Osteoblast (primary cell): ENCODE results near the gene ASTN2. TPM values are rescaled to one million over a fixed set of nuclear protein-coding genes. Genes with fewer than 3 reads are reported as not detected.

ENCODE experiments used
- DNase-seq: peaks from one replicate; pipeline ENCODE4 v3.0.0; 2011; ENCODE audit warnings: low spot score, mixed read lengths; ENCODE audit not compliant: insufficient read length; ENCODE audit errors: missing footprints
- H2AFZ ChIP-seq: 2 replicates; pipeline ENCODE4 v1.6.0; 2011; ENCODE audit warnings: mild to moderate bottlenecking, low read length
- H3K27ac ChIP-seq: 2 replicates; pipeline ENCODE4 v1.5.1; 2011; ENCODE audit warnings: mild to moderate bottlenecking, low read depth, low read length, moderate library complexity
- H3K27me3 ChIP-seq: 2 replicates; pipeline ENCODE4 v1.6.0; 2012; ENCODE audit warnings: mild to moderate bottlenecking, control low read depth, inconsistent platforms, low read length, moderate library complexity; ENCODE audit not compliant: insufficient read depth
- H3K36me3 ChIP-seq: 2 replicates; pipeline ENCODE4 v1.5.1; 2011; ENCODE audit warnings: mild to moderate bottlenecking, low read length, control low read depth, moderate library complexity; ENCODE audit not compliant: insufficient read depth
- H3K4me1 ChIP-seq: 2 replicates; pipeline ENCODE4 v1.5.1; 2011; ENCODE audit warnings: mild to moderate bottlenecking, low read length, control low read depth, moderate library complexity; ENCODE audit not compliant: insufficient read depth
- H3K4me2 ChIP-seq: 2 replicates; pipeline ENCODE4 v1.6.0; 2011; ENCODE audit warnings: mild to moderate bottlenecking, low read length; ENCODE audit not compliant: insufficient read depth
- H3K4me3 ChIP-seq: fragments of 200-600 bp; sonication (generic); 3 replicates; pipeline ENCODE4 v1.5.1; 2012; ENCODE audit warnings: mild to moderate bottlenecking, low read length, inconsistent platforms; ENCODE audit not compliant: insufficient read depth
- H3K79me2 ChIP-seq: 2 replicates; pipeline ENCODE4 v1.6.0; 2012; ENCODE audit warnings: mild to moderate bottlenecking, low read length, control low read depth, inconsistent platforms; ENCODE audit not compliant: insufficient read depth
- H3K9me3 ChIP-seq: 2 replicates; pipeline ENCODE4 v1.5.1; 2011; ENCODE audit warnings: low read depth, low read length, control low read depth
- H4K20me1 ChIP-seq: 2 replicates; pipeline ENCODE4 v1.6.0; 2012; ENCODE audit warnings: mild to moderate bottlenecking, low read length, control low read depth; ENCODE audit not compliant: insufficient read depth
- total RNA-seq: library from RNA; depleted of rRNA; stranded (reverse); fragments of >200 nt; gene quantifications from 2 replicates; pipeline ENCODE4 v1.2.3, GENCODE V29; 2012
- TF ChIP-seq, protein P1 (sequence below): IDR thresholded peaks from 2 replicates; pipeline ENCODE4 v1.5.1; 2011; ENCODE audit warnings: mild to moderate bottlenecking, low read depth, low read length, moderate library complexity; ENCODE audit errors: extremely low read depth

ASTN2 gene
- total RNA-seq, 1 donor, result 4.7 TPM

DNA sequence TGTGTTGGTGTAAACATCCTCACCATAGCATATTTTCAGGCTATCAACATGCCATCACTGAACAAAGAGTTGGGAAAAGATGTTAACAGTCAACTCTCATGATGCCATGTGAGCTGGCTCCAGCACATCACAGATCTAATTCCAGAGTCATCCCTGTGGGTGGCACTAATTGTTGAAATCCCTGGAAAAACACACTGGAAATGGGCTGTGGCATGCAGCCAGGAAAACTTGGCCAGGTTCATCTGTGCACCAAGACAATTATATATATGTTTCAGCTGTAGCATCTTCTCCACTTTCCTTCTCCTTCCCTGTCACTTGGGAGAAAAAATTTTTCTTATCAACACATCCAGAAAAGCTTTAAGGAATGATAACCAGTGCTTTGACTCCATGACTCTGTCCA is 414.0 kb downstream of the ASTN2 start:
- Histone ChIP-seq H3K9me3 (peaks cover 2% of the 10 kb centered on the region), H3K36me3 (no peaks in the 10 kb centered on the region), H3K27me3 (no peaks in the 10 kb centered on the region), H3K4me2 (no peak overlapping the region), H3K4me1 (no peaks in the 10 kb centered on the region), H3K4me3 (no peak overlapping the region), H3K79me2 (no peaks in the 10 kb centered on the region), H3K27ac (no peak overlapping the region), H2AFZ (no peak overlapping the region), H4K20me1 (no peaks in the 10 kb centered on the region)
- no peak for DNase-seq
- TF ChIP-seq, protein P1, sequence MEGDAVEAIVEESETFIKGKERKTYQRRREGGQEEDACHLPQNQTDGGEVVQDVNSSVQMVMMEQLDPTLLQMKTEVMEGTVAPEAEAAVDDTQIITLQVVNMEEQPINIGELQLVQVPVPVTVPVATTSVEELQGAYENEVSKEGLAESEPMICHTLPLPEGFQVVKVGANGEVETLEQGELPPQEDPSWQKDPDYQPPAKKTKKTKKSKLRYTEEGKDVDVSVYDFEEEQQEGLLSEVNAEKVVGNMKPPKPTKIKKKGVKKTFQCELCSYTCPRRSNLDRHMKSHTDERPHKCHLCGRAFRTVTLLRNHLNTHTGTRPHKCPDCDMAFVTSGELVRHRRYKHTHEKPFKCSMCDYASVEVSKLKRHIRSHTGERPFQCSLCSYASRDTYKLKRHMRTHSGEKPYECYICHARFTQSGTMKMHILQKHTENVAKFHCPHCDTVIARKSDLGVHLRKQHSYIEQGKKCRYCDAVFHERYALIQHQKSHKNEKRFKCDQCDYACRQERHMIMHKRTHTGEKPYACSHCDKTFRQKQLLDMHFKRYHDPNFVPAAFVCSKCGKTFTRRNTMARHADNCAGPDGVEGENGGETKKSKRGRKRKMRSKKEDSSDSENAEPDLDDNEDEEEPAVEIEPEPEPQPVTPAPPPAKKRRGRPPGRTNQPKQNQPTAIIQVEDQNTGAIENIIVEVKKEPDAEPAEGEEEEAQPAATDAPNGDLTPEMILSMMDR, result no peak

DNA sequence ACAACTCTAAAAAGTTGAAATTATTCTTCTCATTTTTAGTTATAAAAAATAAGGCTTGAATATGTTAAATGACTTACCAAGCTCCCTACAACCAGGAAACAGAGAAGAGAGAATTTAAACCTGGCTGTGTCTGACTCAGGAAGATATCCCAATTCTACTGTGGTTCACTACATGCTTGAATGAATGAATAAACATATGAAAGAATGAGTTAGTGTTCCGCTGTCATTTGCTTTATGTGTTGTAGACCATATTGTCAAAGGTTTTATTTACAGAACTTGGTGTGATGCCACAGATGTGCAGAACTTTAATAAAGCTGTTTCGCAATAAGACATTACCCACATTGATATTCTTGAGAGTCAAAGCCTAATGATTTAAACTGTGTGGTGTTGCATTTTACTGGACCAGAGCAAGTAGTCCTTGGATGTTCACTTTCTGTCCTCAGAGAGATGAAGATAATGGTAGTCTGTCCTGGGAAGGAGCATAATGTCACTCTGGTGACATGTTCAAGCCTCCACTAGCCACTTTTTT is 414.6 kb downstream of the ASTN2 start:
- Histone ChIP-seq H3K27me3 (no peaks in the 10 kb centered on the region), H3K4me3 (no peak overlapping the region), H3K79me2 (no peaks in the 10 kb centered on the region), H3K4me1 (no peaks in the 10 kb centered on the region), H3K36me3 (no peaks in the 10 kb centered on the region), H3K9me3 (peaks cover 2% of the 10 kb centered on the region), H4K20me1 (no peaks in the 10 kb centered on the region), H3K27ac (no peak overlapping the region), H3K4me2 (no peak overlapping the region), H2AFZ (no peak overlapping the region)
- no peak for DNase-seq
- TF ChIP-seq, protein P1, result no peak

GRCh38 chr9:116998305-116998704 is 416.6 kb downstream of the ASTN2 start:
- Histone ChIP-seq H3K4me1 (no peaks in the 10 kb centered on the region), H3K4me3 (no peak overlapping the region), H2AFZ (no peak overlapping the region), H3K79me2 (no peaks in the 10 kb centered on the region), H3K36me3 (no peaks in the 10 kb centered on the region), H3K27me3 (no peaks in the 10 kb centered on the region), H3K27ac (no peak overlapping the region), H3K9me3 (peaks cover under 1% of the 10 kb centered on the region), H3K4me2 (no peak overlapping the region), H4K20me1 (no peaks in the 10 kb centered on the region)
- TF ChIP-seq, protein P1, result no peak
- no peak for DNase-seq

DNA sequence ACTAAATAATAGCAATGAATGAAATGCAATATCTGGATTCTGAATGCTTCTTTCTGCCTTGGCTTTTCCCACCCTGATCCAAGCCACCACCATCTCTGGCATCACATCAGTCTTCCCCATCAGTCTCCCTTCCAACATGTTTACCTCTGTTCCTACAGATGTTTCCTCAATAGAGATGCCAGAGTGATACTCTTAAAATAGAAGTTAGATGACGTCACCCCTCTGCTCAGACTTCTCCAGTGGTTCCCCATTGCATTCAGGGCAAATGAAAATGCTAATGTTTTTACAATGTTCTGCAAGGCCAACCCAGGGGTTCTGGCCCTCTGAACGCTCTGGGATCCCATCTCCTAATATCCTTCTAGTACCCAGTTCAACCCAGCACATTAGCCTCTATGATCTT is 422.0 kb downstream of the ASTN2 start:
- Histone ChIP-seq H3K27ac (no peak overlapping the region), H4K20me1 (no peaks in the 10 kb centered on the region), H3K79me2 (no peaks in the 10 kb centered on the region), H3K4me2 (no peak overlapping the region), H3K27me3 (no peaks in the 10 kb centered on the region), H3K9me3 (no peaks in the 10 kb centered on the region), H2AFZ (no peak overlapping the region), H3K4me3 (no peak overlapping the region), H3K36me3 (no peaks in the 10 kb centered on the region), H3K4me1 (no peaks in the 10 kb centered on the region)
- TF ChIP-seq, protein P1, result no peak
- DNase-seq, result no peak
